Retinal pigment epithelial cell (primary cell): ENCODE results near the gene PTGFRN.

Experiments used
- DNase-seq: peaks from one replicate; pipeline ENCODE4 v3.0.0-alpha.2; 2010; ENCODE audit warnings: low read depth
- H3K4me3 ChIP-seq: 2 replicates; pipeline ENCODE4 v1.5.1; 2011; ENCODE audit warnings: mild to moderate bottlenecking, low read length, control low read depth, moderate library complexity
- CTCF ChIP-seq: conservative IDR thresholded peaks from 2 replicates; pipeline ENCODE4 v1.5.1; 2011; ENCODE audit warnings: low read depth, low read length, control low read depth, inconsistent platforms

Gene PTGFRN

GRCh38 chr1:117003223-117003875, 93.6 kb downstream of the PTGFRN start:
- no peak for DNase-seq
- H3K4me3 ChIP-seq: no peak overlapping the region
- no peak for TF ChIP-seq CTCF

- H3K4me3 ChIP-seq: no peak overlapping the region
- no peak for TF ChIP-seq CTCF
- no peak for DNase-seq
Measured at GRCh38 chr1:117007719-117008013, 98.0 kb downstream of the PTGFRN start.

GRCh38 chr1:117008656-117009055, 98.9 kb downstream of the PTGFRN start:
- TF ChIP-seq CTCF: no peak
- no peak for DNase-seq
- H3K4me3 ChIP-seq: no peak overlapping the region

- no peak overlapping the region for H3K4me3 ChIP-seq
- no peak for DNase-seq
- no peak for TF ChIP-seq CTCF
Measured at GRCh38 chr1:117009132-117009531, 99.4 kb downstream of the PTGFRN start.

DNA sequence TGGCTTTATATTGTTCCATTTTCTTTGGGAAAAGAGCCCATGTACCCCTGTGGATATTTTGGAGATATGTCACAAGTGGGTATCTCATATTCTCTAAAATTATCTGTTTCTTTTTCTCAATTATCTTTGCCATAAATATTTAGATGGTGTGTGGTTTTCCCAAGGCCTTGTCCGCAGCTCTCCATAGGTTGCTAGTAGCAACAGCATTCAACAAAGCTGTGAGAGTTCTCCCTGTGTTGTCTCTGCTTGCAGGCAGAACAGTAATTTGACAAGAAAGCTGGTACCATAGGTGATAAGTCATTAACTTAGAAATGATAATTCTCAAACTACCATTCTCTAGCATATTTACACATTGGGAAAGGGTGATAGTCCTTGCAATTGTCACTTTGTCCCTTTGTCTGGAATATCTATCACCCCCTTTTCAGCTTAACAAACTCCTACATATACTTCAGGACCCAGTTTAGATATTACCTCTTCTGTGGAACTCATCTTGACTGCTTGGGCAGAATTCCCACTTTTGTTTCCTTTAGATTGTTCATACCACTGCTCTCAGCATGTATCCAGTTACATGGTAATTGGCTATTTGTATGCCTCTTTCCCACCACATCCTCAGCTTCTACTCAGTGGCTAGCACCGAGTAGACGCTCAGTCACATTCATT, 100.7 kb downstream of the PTGFRN start:
- no peak for TF ChIP-seq CTCF
- no peak overlapping the region for H3K4me3 ChIP-seq
- no peak for DNase-seq

DNA sequence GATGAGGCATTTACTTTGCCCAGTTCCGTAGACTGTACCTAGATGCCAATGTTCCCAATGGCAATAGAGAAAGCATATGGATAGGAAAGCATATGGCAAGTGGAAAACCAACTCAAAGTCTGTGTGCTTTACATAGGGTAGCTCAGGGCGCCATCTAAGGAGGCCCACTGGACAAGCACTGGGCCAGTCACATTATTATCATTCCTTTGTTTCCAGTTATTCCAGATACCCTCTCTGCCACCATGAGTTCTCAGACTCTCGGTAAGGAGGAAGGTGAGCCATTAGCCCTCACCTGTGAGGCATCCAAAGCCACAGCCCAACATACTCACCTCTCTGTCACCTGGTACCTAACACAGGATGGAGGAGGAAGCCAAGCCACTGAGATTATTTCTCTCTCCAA, 101.6 kb downstream of the PTGFRN start:
- no peak for DNase-seq
- no peak overlapping the region for H3K4me3 ChIP-seq
- no peak for TF ChIP-seq CTCF

GRCh38 chr1:117013309-117013858, 103.7 kb downstream of the PTGFRN start:
- no peak for DNase-seq
- TF ChIP-seq CTCF: no peak
- H3K4me3 ChIP-seq: no peak overlapping the region
